IMR-90 (cell line): ENCODE data around the gene ECSIT. TPM values are rescaled to one million over a fixed set of nuclear protein-coding genes. Genes with fewer than 3 reads are reported as not detected.

Source experiments
- ATAC-seq: fragments of 200-7000 bp; cut with Tn5 transposase; 2 replicates; pipeline ENCODE4 v1.9.1; 2020; ENCODE audit warnings: low read depth, mild to moderate bottlenecking, moderate library complexity
- BruUV-seq: library from RNA; stranded (reverse); fragments of 400-500 nt; replicated peaks from 2 replicates; lab custom pipeline; 2021; lab: Mats Ljungman, UMichigan
- CTCF ChIA-PET: fragments of 300-600 bp; formaldehyde crosslinking; extraction: SDS; loops from one replicate; lab custom pipeline; 2021; ENCODE audit warnings: antibody characterized with exemption; lab: Yijun Ruan, JAX
- POLR2A ChIA-PET: fragments of 300-600 bp; sonication (Branson Sonifier 250); formaldehyde crosslinking; loops from one replicate; lab custom pipeline; 2022; ENCODE audit warnings: antibody characterized with exemption; ENCODE audit not compliant: unreplicated experiment; lab: Charles Lee
- DNase-seq: peaks from one replicate; pipeline ENCODE4 v3.0.0; 2013
- H2AFZ ChIP-seq: replicated peaks from 2 replicates; pipeline ENCODE3; 2013; ENCODE audit warnings: low read length, mild to moderate bottlenecking; ENCODE audit not compliant: poor library complexity
- H2AK5ac ChIP-seq: 2 replicates; pipeline ENCODE4 v1.6.1; 2013; ENCODE audit warnings: low read depth, low read length, inconsistent platforms
- H2AK9ac ChIP-seq: replicated peaks from 2 replicates; pipeline ENCODE3; 2013; ENCODE audit warnings: mild to moderate bottlenecking, low read depth, low read length, moderate library complexity; ENCODE audit not compliant: poor library complexity
- H2BK120ac ChIP-seq: 2 replicates; pipeline ENCODE4 v1.6.1; 2013; ENCODE audit warnings: low read depth, low read length, inconsistent platforms
- H2BK15ac ChIP-seq: 3 replicates; pipeline ENCODE4 v1.6.1; 2013; ENCODE audit warnings: low read depth, low read length, inconsistent platforms
- H2BK20ac ChIP-seq: 2 replicates; pipeline ENCODE4 v1.6.1; 2013; ENCODE audit warnings: low read depth, mild to moderate bottlenecking, inconsistent platforms, low read length, moderate library complexity
- H2BK5ac ChIP-seq: 2 replicates; pipeline ENCODE4 v1.6.1; 2013; ENCODE audit warnings: mild to moderate bottlenecking, low read depth, low read length, inconsistent platforms; ENCODE audit not compliant: poor library complexity, severe bottlenecking
- H3K14ac ChIP-seq: replicated peaks from 2 replicates; pipeline ENCODE4 v1.6.1; 2013; ENCODE audit warnings: low read depth, low read length, inconsistent platforms
- H3K18ac ChIP-seq: 2 replicates; pipeline ENCODE4 v1.6.1; 2013; ENCODE audit warnings: low read depth, low read length, control low read depth
- H3K23ac ChIP-seq: 2 replicates; pipeline ENCODE4 v1.6.1; 2013; ENCODE audit warnings: low read depth, low read length, inconsistent platforms
- H3K27ac ChIP-seq: 2 replicates; pipeline ENCODE4 v1.5.1; 2013; ENCODE audit warnings: mild to moderate bottlenecking, control low read depth, low read length; ENCODE audit not compliant: insufficient read depth
- H3K27me3 ChIP-seq: 2 replicates; pipeline ENCODE4 v1.6.1; 2013; ENCODE audit warnings: low read length; ENCODE audit not compliant: control insufficient read depth, insufficient read depth
- H3K36me3 ChIP-seq: 2 replicates; pipeline ENCODE4 v1.6.1; 2013; ENCODE audit warnings: low read length, mixed read lengths; ENCODE audit not compliant: control insufficient read depth, insufficient read depth
- H3K4ac ChIP-seq: 2 replicates; pipeline ENCODE4 v1.6.1; 2013; ENCODE audit warnings: low read depth, low read length, inconsistent platforms
- H3K4me1 ChIP-seq: 2 replicates; pipeline ENCODE4 v1.6.1; 2013; ENCODE audit warnings: low read length, mixed read lengths; ENCODE audit not compliant: control insufficient read depth, insufficient read depth
- H3K4me2 ChIP-seq: 2 replicates; pipeline ENCODE4 v1.6.1; 2013; ENCODE audit warnings: low read depth, mild to moderate bottlenecking, control low read depth, low read length, moderate library complexity
- H3K4me3 ChIP-seq: 2 replicates; pipeline ENCODE4 v1.5.1; 2013; ENCODE audit warnings: low read depth, mild to moderate bottlenecking, control low read depth, low read length, moderate library complexity; ENCODE audit not compliant: insufficient read depth
- H3K56ac ChIP-seq: 2 replicates; pipeline ENCODE4 v1.6.1; 2013; ENCODE audit warnings: low read length, inconsistent platforms; ENCODE audit not compliant: insufficient read depth; ENCODE audit errors: extremely low read depth
- H3K79me1 ChIP-seq, 2 experiments: 2 replicates each; pipeline ENCODE4 v1.6.1; 2013; ENCODE audit warnings: low read length in 2 of 2, inconsistent platforms in 1 of 2, low read depth in 1 of 2
- H3K9ac ChIP-seq: 2 replicates; pipeline ENCODE4 v1.6.1; 2013; ENCODE audit warnings: low read depth, low read length, control low read depth
- H3K9me1 ChIP-seq: 2 replicates; pipeline ENCODE4 v1.6.1; 2013; ENCODE audit warnings: low read length, inconsistent platforms; ENCODE audit not compliant: insufficient read depth
- H3K9me3 ChIP-seq: 2 replicates; pipeline ENCODE4 v1.6.1; 2013; ENCODE audit warnings: low read length; ENCODE audit not compliant: control insufficient read depth, insufficient read depth
- H4K20me1 ChIP-seq: 2 replicates; pipeline ENCODE4 v1.6.1; 2013; ENCODE audit warnings: low read length, inconsistent platforms; ENCODE audit not compliant: insufficient read depth
- H4K5ac ChIP-seq: 2 replicates; pipeline ENCODE4 v1.6.1; 2013; ENCODE audit warnings: mild to moderate bottlenecking, low read depth, low read length, control low read depth
- H4K8ac ChIP-seq, 2 experiments: 2 replicates each; pipeline ENCODE4 v1.6.1; 2013; ENCODE audit warnings: low read depth in 2 of 2, low read length in 2 of 2, control low read depth in 1 of 2, inconsistent platforms in 1 of 2
- H4K91ac ChIP-seq: 2 replicates; pipeline ENCODE4 v1.6.1; 2013; ENCODE audit warnings: low read depth, low read length, inconsistent platforms; ENCODE audit not compliant: insufficient read depth
- BHLHE40 ChIP-seq: fragments of 150-350 bp; IDR thresholded peaks from 2 replicates; pipeline ENCODE4 v1.6.1; 2016; ENCODE audit warnings: mild to moderate bottlenecking, low read depth, low read length
- CEBPB ChIP-seq: IDR thresholded peaks from 2 replicates; pipeline ENCODE4 v1.6.1; 2012; ENCODE audit warnings: low read depth, low read length, improper control_type of control experiment
- CHD1 ChIP-seq: IDR thresholded peaks from 2 replicates; pipeline ENCODE4 v1.6.1; 2012; ENCODE audit warnings: low read depth, low read length, improper control_type of control experiment
- ELK1 ChIP-seq: fragments of 150-350 bp; IDR thresholded peaks from 2 replicates; pipeline ENCODE4 v1.6.1; 2016; ENCODE audit warnings: low read depth, mild to moderate bottlenecking, low read length, moderate library complexity, borderline replicate concordance
- FOS ChIP-seq: fragments of 150-350 bp; IDR thresholded peaks from 2 replicates; pipeline ENCODE4 v1.6.1; 2016; ENCODE audit warnings: low read depth, low read length
- MAFK ChIP-seq: IDR thresholded peaks from 2 replicates; pipeline ENCODE4 v1.6.1; 2012; ENCODE audit warnings: low read depth, low read length, improper control_type of control experiment
- MAZ ChIP-seq: IDR thresholded peaks from 2 replicates; pipeline ENCODE4 v1.6.1; 2012; ENCODE audit warnings: low read depth, mild to moderate bottlenecking, low read length, improper control_type of control experiment, moderate library complexity, borderline replicate concordance
- MXI1 ChIP-seq: IDR thresholded peaks from 2 replicates; pipeline ENCODE4 v1.6.1; 2012; ENCODE audit warnings: low read depth, mild to moderate bottlenecking, low read length, moderate library complexity, borderline replicate concordance
- NFE2L2 ChIP-seq: fragments of 150-350 bp; IDR thresholded peaks from 2 replicates; pipeline ENCODE4 v1.6.1; 2016; ENCODE audit warnings: low read depth, mild to moderate bottlenecking, low read length
- POLR2A ChIP-seq: IDR thresholded peaks from 2 replicates; pipeline ENCODE4 v1.6.1; 2012; ENCODE audit warnings: mild to moderate bottlenecking, low read depth, low read length
- RAD21 ChIP-seq: IDR thresholded peaks from 2 replicates; pipeline ENCODE4 v1.6.1; 2012; ENCODE audit warnings: low read length, improper control_type of control experiment
- RCOR1 ChIP-seq: IDR thresholded peaks from 2 replicates; pipeline ENCODE4 v1.6.1; 2012; ENCODE audit warnings: mild to moderate bottlenecking, low read length, improper control_type of control experiment; ENCODE audit not compliant: insufficient replicate concordance
- RFX5 ChIP-seq: IDR thresholded peaks from 2 replicates; pipeline ENCODE4 v1.8.0; 2012; ENCODE audit warnings: low read depth, mild to moderate bottlenecking, low read length, moderate library complexity
- SMC3 ChIP-seq: fragments of 150-350 bp; IDR thresholded peaks from 2 replicates; pipeline ENCODE4 v1.6.1; 2016; ENCODE audit warnings: low read depth, mild to moderate bottlenecking, antibody characterized with exemption, low read length, moderate library complexity
- USF2 ChIP-seq: fragments of 150-350 bp; IDR thresholded peaks from 2 replicates; pipeline ENCODE4 v1.6.1; 2017; ENCODE audit warnings: mild to moderate bottlenecking, antibody characterized with exemption, low read length, low read depth
- WGBS, 2 experiments: methylation state at CpG; one replicate each; pipeline versions ENCODE4 v1.1.5 to v1.1.7; 2013; ENCODE audit warnings: missing lambda C conversion rate in 2 of 2; ENCODE audit not compliant: insufficient read length in 1 of 2; ENCODE audit errors: extremely low coverage in 2 of 2; 5-methylcytosine and 5-hydroxymethylcytosine counted together
- dilution Hi-C: fragments of 300-500 bp; cut with HindIII; formaldehyde crosslinking; loops from one replicate; pipeline ENCODE4 v1.14.3; 2018; ENCODE audit warnings: low sequenced_read_pairs; ENCODE audit not compliant: unreplicated experiment
- in situ Hi-C: fragments of 300-500 bp; cut with MboI; formaldehyde crosslinking; loops from 3 replicates; pipeline ENCODE4 v1.14.3; 2019; ENCODE audit warnings: low sequenced_read_pairs, inconsistent platforms, mixed read lengths
- intact Hi-C: fragments of 100-400 bp; cut with micrococcal nuclease; formaldehyde crosslinking; loops from 2 replicates; pipeline ENCODE4 v1.10.0; 2022
- polyA plus RNA-seq, 3 experiments: library from polyadenylated mRNA; depleted of rRNA; stranded (reverse); fragments of >200 nt; gene quantifications; 2 replicates each; pipeline ENCODE4 v1.2.3, GENCODE V29; 2012; ENCODE audit warnings: low replicate concordance in 1 of 3
- total RNA-seq: library from RNA; depleted of rRNA; stranded (reverse); fragments of >200 nt; gene quantifications from 2 replicates; pipeline ENCODE4 v1.2.3, GENCODE V29; 2012

Gene ECSIT
- total and polyA plus RNA-seq, 2 of the 4 experiments (the other 2 are of a cell fraction): 30.5 to 42.3 TPM

- no TSS peak for BruUV-seq
- Histone ChIP-seq H3K36me3 (0 out of 2 replicates have a peak, but pooled peaks cover 2% of the 10 kb centered on the region), H2AK9ac (peak overlapping the region; percentile 76), H2BK15ac (no peak overlapping the region), H3K27me3 (peaks cover 42% of the 10 kb centered on the region), H3K4me2 (peak overlapping the region; percentile 60), H3K23ac (no peak overlapping the region), H2AK5ac (no peak overlapping the region), H3K56ac (no peak overlapping the region), H4K91ac (no peak overlapping the region), H4K8ac (no peak overlapping the region; a peak in 1 of 4 replicates), H4K20me1 (no peaks in the 10 kb centered on the region), H3K4ac (no peak overlapping the region), H3K4me3 (peak overlapping the region; percentile 49), H3K14ac (no peak overlapping the region), H3K4me1 (peaks cover 2% of the 10 kb centered on the region; the same call in 1 of the 2 replicates), H2BK120ac (no peak overlapping the region), H2BK5ac (no peak overlapping the region), H4K5ac (no peak overlapping the region), H3K79me1 (no peaks in the 10 kb centered on the region), H3K18ac (no peak overlapping the region), H3K27ac (no peak overlapping the region), H2AFZ (peak overlapping the region; percentile 81), H2BK20ac (no peak overlapping the region), H3K9me1 (no peaks in the 10 kb centered on the region), H3K9me3 (no peaks in the 10 kb centered on the region), H3K9ac (no peak overlapping the region)
- CTCF ChIA-PET: interaction anchor here (0.6 to 1.7 kb wide), 9 partner anchors 14 to 239 kb away, joined by 3 to 11 read pairs (median 5); partner anchors contain the start of genes ODAD3 and PRKCSH
- 3% methylated on average over 31 of the region's 58 CpGs; no CpG with 5 or more reads in 1 of the 2 experiments for WGBS, 2 experiments
- in situ Hi-C loops: no loop called here
- dilution Hi-C loops: no loop called here
- peak; percentile 72 for DNase-seq
- peak; percentile 83 for ATAC-seq
- POLR2A ChIA-PET: interaction anchor here (0.9 kb wide), 1 partner anchor 188 kb away, joined by 4 read pairs; no protein-coding TSS in a partner anchor
- intact Hi-C loops: loop anchor here (1.0 to 5.0 kb wide), 4 partner anchors 102 to 345 kb away; no protein-coding TSS in a partner anchor
- TF ChIP-seq MXI1 (peak; percentile 86; the same call in 1 of the 2 replicates), RCOR1 (peak; percentile 96), USF2 (peak; percentile 98), POLR2A (no peak), SMC3 (peak; percentile 64), CEBPB (no peak), BHLHE40 (peak; percentile 99), FOS (no peak), RFX5 (no peak), CHD1 (0 out of 2 replicates have a peak, but pooled peaks have one; percentile 56), RAD21 (peak; percentile 81), MAFK (no peak), NFE2L2 (no peak), ELK1 (no peak), MAZ (peak; percentile 58; the same call in 1 of the 2 replicates)
Measured at GRCh38 chr19:11482384-11483050, 46.4 kb downstream of the ECSIT start.
